CD14-positive monocyte (primary cell): Measurements from ENCODE around the gene ZC3H10. TPM values are rescaled to one million over a fixed set of nuclear protein-coding genes. Genes with fewer than 3 reads are reported as not detected.

ENCODE experiments used
- DNase-seq, 3 donors: peaks; one replicate each; pipeline ENCODE4 v3.0.0-alpha.2; 2011 to 2022
- H2AFZ ChIP-seq: 2 replicates; pipeline ENCODE4 v1.6.0; 2012; ENCODE audit warnings: mild to moderate bottlenecking, low read depth, low read length, inconsistent platforms; ENCODE audit not compliant: insufficient read depth, poor library complexity, severe bottlenecking
- H3K27ac ChIP-seq, 2 donors: 1 replicate in 1 of 2; 2 replicates in 1 of 2; pipeline ENCODE4 v1.5.1; 2012 to 2013; ENCODE audit warnings: low read length in 2 of 2, control low read depth in 1 of 2, inconsistent platforms in 1 of 2, low read depth in 1 of 2, mild to moderate bottlenecking in 1 of 2
- H3K27me3 ChIP-seq, 2 donors: one replicate each; pipeline versions ENCODE4 v1.6.0 to v1.6.1; 2011 to 2013; ENCODE audit warnings: low read length in 2 of 2; ENCODE audit not compliant: control insufficient read depth in 2 of 2, insufficient read depth in 2 of 2
- H3K36me3 ChIP-seq, 2 donors: replicated peaks in 1 of 2; 1 replicate in 1 of 2; 2 replicates in 1 of 2; pipeline versions ENCODE4 v1.5.1 to v1.6.1; 2012 to 2013; ENCODE audit warnings: low read length in 2 of 2, control low read depth in 1 of 2, inconsistent platforms in 1 of 2, mild to moderate bottlenecking in 1 of 2; ENCODE audit not compliant: insufficient read depth in 2 of 2, control insufficient read depth in 1 of 2
- H3K4me1 ChIP-seq, 2 donors: 1 replicate in 1 of 2; 2 replicates in 1 of 2; pipeline versions ENCODE4 v1.5.1 to v1.6.1; 2012 to 2013; ENCODE audit warnings: low read length in 2 of 2, control low read depth in 1 of 2, inconsistent platforms in 1 of 2, mild to moderate bottlenecking in 1 of 2, moderate library complexity in 1 of 2; ENCODE audit not compliant: insufficient read depth in 2 of 2, control insufficient read depth in 1 of 2
- H3K4me2 ChIP-seq: replicated peaks from 2 replicates; pipeline ENCODE3; 2012; ENCODE audit warnings: low read length, moderate library complexity, mild to moderate bottlenecking; ENCODE audit not compliant: poor library complexity, severe bottlenecking; ENCODE audit errors: extremely low read depth
- H3K4me3 ChIP-seq, 3 experiments: fragments of 200-600 bp in 1 of 3; sonication (generic) in 1 of 3; replicated peaks in 1 of 3; 1 replicate in 2 of 3; 2 replicates in 1 of 3; pipeline ENCODE4 v1.5.1; 2011 to 2013; ENCODE audit warnings: low read length in 3 of 3, mild to moderate bottlenecking in 3 of 3, control low read depth in 2 of 3, low read depth in 2 of 3, inconsistent platforms in 1 of 3, moderate library complexity in 1 of 3
- H3K79me2 ChIP-seq: 2 replicates; pipeline ENCODE4 v1.6.0; 2012; ENCODE audit warnings: mild to moderate bottlenecking, control low read depth, inconsistent platforms, low read length, moderate library complexity; ENCODE audit not compliant: insufficient read depth
- H3K9ac ChIP-seq: 2 replicates; pipeline ENCODE4 v1.6.0; 2017; ENCODE audit warnings: low read length, mild to moderate bottlenecking; ENCODE audit not compliant: insufficient read depth, poor library complexity, severe bottlenecking
- H3K9me3 ChIP-seq, 2 donors: replicated peaks in 1 of 2; 1 replicate in 1 of 2; 2 replicates in 1 of 2; pipeline versions ENCODE4 v1.5.1 to v1.6.1; 2012 to 2013; ENCODE audit warnings: low read length in 2 of 2, control low read depth in 1 of 2; ENCODE audit not compliant: control insufficient read depth in 1 of 2, insufficient read depth in 1 of 2
- H4K20me1 ChIP-seq: 2 replicates; pipeline ENCODE4 v1.6.0; 2012; ENCODE audit warnings: mild to moderate bottlenecking, low read length, control low read depth, moderate library complexity; ENCODE audit not compliant: insufficient read depth
- H3K27ac Mint-ChIP-seq, 7 donors: one replicate each; pipeline ENCODE4 v1.8.0; 2020; ENCODE audit warnings: mild to moderate bottlenecking in 7 of 7, mixed read lengths in 7 of 7, moderate library complexity in 6 of 7, inconsistent platforms in 2 of 7
- H3K27me3 Mint-ChIP-seq, 3 donors: one replicate each; pipeline ENCODE4 v1.8.0; 2021 to 2022; ENCODE audit warnings: low read depth in 3 of 3, mild to moderate bottlenecking in 3 of 3, mixed read lengths in 3 of 3, moderate library complexity in 3 of 3, inconsistent platforms in 1 of 3
- H3K36me3 Mint-ChIP-seq, 2 donors: one replicate each; pipeline ENCODE4 v1.8.0; 2020; ENCODE audit warnings: mixed read lengths in 2 of 2, inconsistent platforms in 1 of 2, mild to moderate bottlenecking in 1 of 2
- H3K4me1 Mint-ChIP-seq: one replicate; pipeline ENCODE4 v1.8.0; 2020; ENCODE audit warnings: mild to moderate bottlenecking, mixed read lengths
- H3K4me3 Mint-ChIP-seq, 2 donors: one replicate each; pipeline ENCODE4 v1.8.0; 2020; ENCODE audit warnings: mild to moderate bottlenecking in 2 of 2, mixed read lengths in 2 of 2, moderate library complexity in 1 of 2
- H3K9me3 Mint-ChIP-seq, 7 donors: one replicate each; pipeline ENCODE4 v1.8.0; 2020 to 2022; ENCODE audit warnings: mixed read lengths in 7 of 7, mild to moderate bottlenecking in 6 of 7, moderate library complexity in 6 of 7, inconsistent platforms in 2 of 7
- WGBS: methylation state at CpG from one replicate; pipeline ENCODE4 v1.1.5; 2013; ENCODE audit warnings: missing lambda C conversion rate; ENCODE audit not compliant: insufficient coverage; 5-methylcytosine and 5-hydroxymethylcytosine counted together
- intact Hi-C, 2 donors: fragments of 100-400 bp; cut with micrococcal nuclease; formaldehyde crosslinking; loops; one replicate each; pipeline versions ENCODE4 v1.15.0 to v1.15.1; 2023
- polyA plus RNA-seq, 3 donors: library from polyadenylated mRNA; depleted of rRNA in 1 of 3; unstranded in 2 of 3; stranded (reverse) in 1 of 3; fragments of 300-500 nt in 2 of 3; fragments of >200 nt in 1 of 3; fragmentation: Illumina TruSeq in 2 of 3; gene quantifications; 1 replicate in 2 of 3; 2 replicates in 1 of 3; pipeline ENCODE4 v1.2.3, GENCODE V29; 2012 to 2021
- TF ChIP-seq, protein P1 (sequence below): fragments of 200-600 bp; IDR thresholded peaks from one replicate; pipeline ENCODE4 v1.8.0; 2022; ENCODE audit warnings: antibody characterized with exemption, mild to moderate bottlenecking

Gene ZC3H10
- polyA plus RNA-seq, 3 donors: 1.7 to 3.1 (median 1.8) TPM

- Mint-ChIP-seq H3K36me3 (peaks cover 86 to 97% of the 10 kb centered on the region in 2 donors), H3K4me1 (no peaks in the 10 kb centered on the region), H3K27me3 (peaks cover 0 to 3% (median 2%) of the 10 kb centered on the region in 3 donors), H3K27ac (peak overlapping the region in 1 of 7 donors; percentile 4), H3K9me3 (no peaks in the 10 kb centered on the region), H3K4me3 (no peak overlapping the region)
- H3K27ac ChIP-seq: no peak overlapping the region
- 93% methylated on average over 5 of the region's 7 CpGs for WGBS
- H3K79me2 ChIP-seq: no peaks in the 10 kb centered on the region
- peaks cover 77 to 99% of the 10 kb centered on the region in 2 donors for H3K36me3 ChIP-seq
- no peak for DNase-seq
- no peak overlapping the region for H3K9ac ChIP-seq
- no peak overlapping the region for H3K4me3 ChIP-seq
- no peak overlapping the region for H3K4me2 ChIP-seq
- H3K4me1 ChIP-seq: no peaks in the 10 kb centered on the region
- TF ChIP-seq, protein P1, sequence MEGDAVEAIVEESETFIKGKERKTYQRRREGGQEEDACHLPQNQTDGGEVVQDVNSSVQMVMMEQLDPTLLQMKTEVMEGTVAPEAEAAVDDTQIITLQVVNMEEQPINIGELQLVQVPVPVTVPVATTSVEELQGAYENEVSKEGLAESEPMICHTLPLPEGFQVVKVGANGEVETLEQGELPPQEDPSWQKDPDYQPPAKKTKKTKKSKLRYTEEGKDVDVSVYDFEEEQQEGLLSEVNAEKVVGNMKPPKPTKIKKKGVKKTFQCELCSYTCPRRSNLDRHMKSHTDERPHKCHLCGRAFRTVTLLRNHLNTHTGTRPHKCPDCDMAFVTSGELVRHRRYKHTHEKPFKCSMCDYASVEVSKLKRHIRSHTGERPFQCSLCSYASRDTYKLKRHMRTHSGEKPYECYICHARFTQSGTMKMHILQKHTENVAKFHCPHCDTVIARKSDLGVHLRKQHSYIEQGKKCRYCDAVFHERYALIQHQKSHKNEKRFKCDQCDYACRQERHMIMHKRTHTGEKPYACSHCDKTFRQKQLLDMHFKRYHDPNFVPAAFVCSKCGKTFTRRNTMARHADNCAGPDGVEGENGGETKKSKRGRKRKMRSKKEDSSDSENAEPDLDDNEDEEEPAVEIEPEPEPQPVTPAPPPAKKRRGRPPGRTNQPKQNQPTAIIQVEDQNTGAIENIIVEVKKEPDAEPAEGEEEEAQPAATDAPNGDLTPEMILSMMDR: no peak
- no peaks in the 10 kb centered on the region for H3K27me3 ChIP-seq
- H3K9me3 ChIP-seq: no peaks in the 10 kb centered on the region
- no peaks in the 10 kb centered on the region for H4K20me1 ChIP-seq
- H2AFZ ChIP-seq: no peak overlapping the region
- intact Hi-C loops: no loop called here
Observed at GRCh38 chr12:56172839-56173238, 54.8 kb downstream of the ZC3H10 start.

Other genes with a start within 250 kb of the ZC3H10 start
- 10 to 100 TPM; 17.3 to 47.1 (median 39.5) TPM for gene PYM1, start 190.4 kb upstream of the ZC3H10 start, polyA plus RNA-seq
- gene DGKA, start 187.1 kb upstream of the ZC3H10 start, polyA plus RNA-seq: 10 to 100 TPM; 16.0 to 99.1 (median 21.4) TPM
- under 1 TPM; 0.37 to 0.54 (median 0.40) TPM for gene PMEL, start 152.2 kb upstream of the ZC3H10 start, polyA plus RNA-seq
- gene CDK2, start 151.4 kb upstream of the ZC3H10 start, polyA plus RNA-seq: 10 to 100 TPM in 1 of 3 donors, 1 to 10 TPM in 2; 4.1 to 11.8 (median 4.7) TPM
- 10 to 100 TPM; 44.0 to 63.0 (median 48.5) TPM for gene RAB5B, start 144.2 kb upstream of the ZC3H10 start, polyA plus RNA-seq
- 10 to 100 TPM in 2 of 3 donors, 1 to 10 TPM in 1; 9.7 to 17.1 (median 14.4) TPM for gene SUOX, start 121.0 kb upstream of the ZC3H10 start, polyA plus RNA-seq
- gene IKZF4, start 97.2 kb upstream of the ZC3H10 start, polyA plus RNA-seq: 1 to 10 TPM in 2 of 3 donors, under 1 TPM in 1; 0.09 to 4.9 (median 1.3) TPM
- 100 to 1,000 TPM; 238 to 363 (median 286) TPM for gene RPS26, start 76.3 kb upstream of the ZC3H10 start, polyA plus RNA-seq
- gene ERBB3, start 38.1 kb upstream of the ZC3H10 start, polyA plus RNA-seq: under 1 TPM in 1 of 3 donors, not detected in 2; 0.01 TPM
- gene PA2G4, start 13.7 kb upstream of the ZC3H10 start, polyA plus RNA-seq: 10 to 100 TPM; 83.0 to 84.2 (median 83.0) TPM
- 1,000 to 10,000 TPM; 2,986 to 5,048 (median 3,308) TPM for gene RPL41, start 1.6 kb upstream of the ZC3H10 start, polyA plus RNA-seq
- gene ESYT1, start 10.0 kb downstream of the ZC3H10 start, polyA plus RNA-seq: 10 to 100 TPM; 74.2 to 81.1 (median 74.6) TPM
- gene MYL6B, start 34.3 kb downstream of the ZC3H10 start, polyA plus RNA-seq: 1 to 10 TPM; 2.7 to 4.3 (median 4.1) TPM
- gene MYL6, start 40.1 kb downstream of the ZC3H10 start, polyA plus RNA-seq: 1,000 to 10,000 TPM; 1,962 to 3,939 (median 3,189) TPM
- gene SMARCC2, start 71.2 kb downstream of the ZC3H10 start, polyA plus RNA-seq: 10 to 100 TPM; 22.2 to 63.7 (median 43.5) TPM
- 10 to 100 TPM; 35.8 to 82.0 (median 45.7) TPM for gene RNF41, start 103.7 kb downstream of the ZC3H10 start, polyA plus RNA-seq
- gene NABP2, start 106.1 kb downstream of the ZC3H10 start, polyA plus RNA-seq: 10 to 100 TPM in 1 of 3 donors, 1 to 10 TPM in 2; 2.7 to 10.1 (median 3.2) TPM
- under 1 TPM in 2 of 3 donors, not detected in 1; 0.21 to 0.25 TPM for gene SLC39A5, start 111.8 kb downstream of the ZC3H10 start, polyA plus RNA-seq
- gene ANKRD52, start 140.1 kb downstream of the ZC3H10 start, polyA plus RNA-seq: 10 to 100 TPM in 1 of 3 donors, 1 to 10 TPM in 2; 1.5 to 12.4 (median 2.4) TPM
- gene COQ10A, start 148.7 kb downstream of the ZC3H10 start, polyA plus RNA-seq: 10 to 100 TPM in 1 of 3 donors, 1 to 10 TPM in 2; 1.7 to 13.5 (median 2.0) TPM
- 100 to 1,000 TPM in 1 of 3 donors, 10 to 100 TPM in 2; 55.7 to 156 (median 86.1) TPM for gene CS, start 182.1 kb downstream of the ZC3H10 start, polyA plus RNA-seq
- 100 to 1,000 TPM in 2 of 3 donors, 10 to 100 TPM in 1; 50.4 to 122 (median 121) TPM for gene CNPY2, start 197.7 kb downstream of the ZC3H10 start, polyA plus RNA-seq
- gene PAN2, start 215.7 kb downstream of the ZC3H10 start, polyA plus RNA-seq: 100 to 1,000 TPM in 1 of 3 donors, 10 to 100 TPM in 1, 1 to 10 TPM in 1; 8.8 to 120 (median 16.0) TPM
- gene IL23A, start 220.6 kb downstream of the ZC3H10 start, polyA plus RNA-seq: 1 to 10 TPM; 1.0 to 4.8 (median 1.6) TPM
- 100 to 1,000 TPM; 109 to 251 (median 142) TPM for gene STAT2, start 241.8 kb downstream of the ZC3H10 start, polyA plus RNA-seq
- gene APOF, start 244.6 kb downstream of the ZC3H10 start, polyA plus RNA-seq: not detected